Fibroblast of lung (primary cell): ENCODE results near the gene METTL16. TPM values are rescaled to one million over a fixed set of nuclear protein-coding genes. Genes with fewer than 3 reads are reported as not detected.
A peak's percentile ranks its signal among the peaks of the same experiment; 100 is the strongest.

Experiments used
- DNase-seq, 2 donors: peaks; one replicate each; pipeline versions ENCODE4 v3.0.0 to v3.0.0-alpha.2; 2010; ENCODE audit warnings: low read depth in 2 of 2
- H2AFZ ChIP-seq: 2 replicates; pipeline ENCODE4 v1.5.1; 2012; ENCODE audit warnings: low read length, control low read depth, inconsistent platforms
- H3K27ac ChIP-seq: 2 replicates; pipeline ENCODE4 v1.5.1; 2011; ENCODE audit warnings: low read length, control low read depth; ENCODE audit not compliant: insufficient read depth
- H3K27me3 ChIP-seq: 2 replicates; pipeline ENCODE4 v1.5.1; 2011; ENCODE audit warnings: mild to moderate bottlenecking, low read length; ENCODE audit not compliant: control insufficient read depth, insufficient read depth
- H3K36me3 ChIP-seq: 2 replicates; pipeline ENCODE4 v1.5.1; 2011; ENCODE audit warnings: low read length; ENCODE audit not compliant: control insufficient read depth, insufficient read depth
- H3K4me1 ChIP-seq: 2 replicates; pipeline ENCODE4 v1.5.1; 2011; ENCODE audit warnings: low read length; ENCODE audit not compliant: control insufficient read depth, insufficient read depth; ENCODE audit errors: extremely low read depth
- H3K4me2 ChIP-seq: 2 replicates; pipeline ENCODE4 v1.5.1; 2011; ENCODE audit warnings: low read length, control low read depth; ENCODE audit not compliant: insufficient read depth; ENCODE audit errors: extremely low read depth
- H3K4me3 ChIP-seq, 4 experiments: fragments of 200-600 bp in 1 of 4; sonication (generic) in 1 of 4; replicated peaks in 1 of 4; 2 replicates each; pipeline ENCODE4 v1.5.1; 2011 to 2016; ENCODE audit warnings: low read length in 4 of 4, low read depth in 3 of 4, mild to moderate bottlenecking in 3 of 4, control low read depth in 2 of 4, inconsistent platforms in 1 of 4, mixed read lengths in 1 of 4; ENCODE audit not compliant: insufficient read depth in 1 of 4; ENCODE audit errors: control extremely low read depth in 1 of 4
- H3K79me2 ChIP-seq: 2 replicates; pipeline ENCODE4 v1.5.1; 2012; ENCODE audit warnings: mild to moderate bottlenecking, low read length, inconsistent platforms; ENCODE audit not compliant: control insufficient read depth, insufficient read depth
- H3K9ac ChIP-seq: 2 replicates; pipeline ENCODE4 v1.5.1; 2011; ENCODE audit warnings: mild to moderate bottlenecking, low read length, control low read depth; ENCODE audit not compliant: insufficient read depth
- H3K9me3 ChIP-seq: 2 replicates; pipeline ENCODE4 v1.5.1; 2012; ENCODE audit warnings: low read depth, low read length; ENCODE audit not compliant: control insufficient read depth, insufficient read depth
- H4K20me1 ChIP-seq: 2 replicates; pipeline ENCODE4 v1.5.1; 2011; ENCODE audit warnings: low read length; ENCODE audit not compliant: control insufficient read depth, insufficient read depth; ENCODE audit errors: extremely low read depth
- EZH2 ChIP-seq: IDR thresholded peaks from 2 replicates; pipeline ENCODE4 v1.5.1; 2012; ENCODE audit warnings: low read length, control low read depth, mild to moderate bottlenecking; ENCODE audit errors: missing control alignments
- polyA plus RNA-seq, 2 donors: library from polyadenylated mRNA; depleted of rRNA in 1 of 2; stranded (reverse) in 1 of 2; unstranded in 1 of 2; fragments of >200 nt; gene quantifications; 2 replicates each; pipeline ENCODE4 v1.2.1, GENCODE V29; 2011 to 2012; ENCODE audit warnings: missing spikeins in 1 of 2
- total RNA-seq: library from RNA; depleted of rRNA; stranded (reverse); fragments of >200 nt; gene quantifications from 2 replicates; pipeline ENCODE4 v1.2.1, GENCODE V29; 2014
- TF ChIP-seq, protein P1 (sequence below), 2 donors: IDR thresholded peaks in 1 of 2; conservative IDR thresholded peaks in 1 of 2; 1 replicate in 1 of 2; 2 replicates in 1 of 2; pipeline ENCODE4 v1.5.1; 2011 to 2012; ENCODE audit warnings: low read length in 2 of 2, control low read depth in 1 of 2, inconsistent platforms in 1 of 2, low read depth in 1 of 2, mild to moderate bottlenecking in 1 of 2

METTL16 gene
- total and polyA plus RNA-seq, 2 donors (not counting 1 experiment from before 2014, with no cell fraction given) = 12.2 to 13.4 TPM

DNA sequence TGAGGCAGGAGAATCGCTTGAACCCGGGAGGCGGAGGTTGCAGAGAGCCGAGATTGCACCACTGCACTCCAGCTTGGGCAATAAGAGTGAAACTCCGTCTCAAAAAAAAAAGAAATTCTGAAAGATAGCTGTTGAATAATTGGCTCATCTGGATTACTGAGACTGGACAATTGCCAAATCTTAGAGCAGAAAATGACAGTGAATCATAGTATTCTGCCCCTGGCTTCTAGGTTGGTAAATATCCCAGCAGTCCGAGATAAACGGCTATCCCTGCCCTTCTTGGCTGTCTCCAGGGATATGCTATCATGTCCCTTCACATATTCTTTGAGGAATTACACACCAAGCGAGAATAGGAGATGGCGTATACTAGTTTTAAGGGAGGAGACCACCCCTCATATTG is 35.5 kb upstream of the METTL16 start:
- H3K27ac ChIP-seq = no peak overlapping the region
- no peaks in the 10 kb centered on the region for H3K79me2 ChIP-seq
- H3K36me3 ChIP-seq = no peaks in the 10 kb centered on the region
- H3K4me1 ChIP-seq = no peaks in the 10 kb centered on the region
- H3K9ac ChIP-seq = no peak overlapping the region
- peak; percentile 14 to 20 for DNase-seq
- no peak overlapping the region for H2AFZ ChIP-seq
- no peaks in the 10 kb centered on the region for H4K20me1 ChIP-seq
- no peak for TF ChIP-seq EZH2
- TF ChIP-seq, protein P1, sequence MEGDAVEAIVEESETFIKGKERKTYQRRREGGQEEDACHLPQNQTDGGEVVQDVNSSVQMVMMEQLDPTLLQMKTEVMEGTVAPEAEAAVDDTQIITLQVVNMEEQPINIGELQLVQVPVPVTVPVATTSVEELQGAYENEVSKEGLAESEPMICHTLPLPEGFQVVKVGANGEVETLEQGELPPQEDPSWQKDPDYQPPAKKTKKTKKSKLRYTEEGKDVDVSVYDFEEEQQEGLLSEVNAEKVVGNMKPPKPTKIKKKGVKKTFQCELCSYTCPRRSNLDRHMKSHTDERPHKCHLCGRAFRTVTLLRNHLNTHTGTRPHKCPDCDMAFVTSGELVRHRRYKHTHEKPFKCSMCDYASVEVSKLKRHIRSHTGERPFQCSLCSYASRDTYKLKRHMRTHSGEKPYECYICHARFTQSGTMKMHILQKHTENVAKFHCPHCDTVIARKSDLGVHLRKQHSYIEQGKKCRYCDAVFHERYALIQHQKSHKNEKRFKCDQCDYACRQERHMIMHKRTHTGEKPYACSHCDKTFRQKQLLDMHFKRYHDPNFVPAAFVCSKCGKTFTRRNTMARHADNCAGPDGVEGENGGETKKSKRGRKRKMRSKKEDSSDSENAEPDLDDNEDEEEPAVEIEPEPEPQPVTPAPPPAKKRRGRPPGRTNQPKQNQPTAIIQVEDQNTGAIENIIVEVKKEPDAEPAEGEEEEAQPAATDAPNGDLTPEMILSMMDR (conservative IDR thresholded peaks at IDR 0.05 in 1 of 2, IDR thresholded peaks at IDR 0.05 in 1 of 2; ENCODE audit: low read depth in 1 of 2, low read length in 2 of 2) = no peak
- peaks cover 3% of the 10 kb centered on the region for H3K27me3 ChIP-seq
- no peak overlapping the region for H3K4me3 ChIP-seq
- no peaks in the 10 kb centered on the region for H3K9me3 ChIP-seq
- H3K4me2 ChIP-seq = no peak overlapping the region

DNA sequence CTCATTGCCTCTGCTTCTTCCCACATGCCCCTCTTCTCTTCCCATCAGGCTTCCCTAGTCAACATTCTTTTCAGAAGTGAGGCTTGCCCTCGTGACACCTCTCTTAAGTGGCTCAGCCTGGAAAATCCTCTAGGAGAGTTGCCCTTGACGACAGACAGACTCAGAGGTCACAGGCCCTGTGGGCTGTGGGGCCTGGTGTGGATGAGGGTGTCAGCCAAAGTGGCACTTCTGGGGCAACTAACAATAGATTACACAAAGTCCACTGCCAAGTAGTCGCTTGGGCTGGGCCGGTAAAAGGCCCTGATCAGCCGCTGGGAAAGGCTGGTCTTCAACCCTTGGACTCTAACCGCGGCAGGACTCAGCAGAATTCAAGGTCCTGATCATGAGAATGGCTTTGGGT is 33.7 kb upstream of the METTL16 start:
- TF ChIP-seq EZH2 = no peak
- TF ChIP-seq, protein P1 (conservative IDR thresholded peaks at IDR 0.05 in 1 of 2, IDR thresholded peaks at IDR 0.05 in 1 of 2; ENCODE audit: low read depth in 1 of 2, low read length in 2 of 2) = no peak
- Histone ChIP-seq H3K27ac (no peak overlapping the region), H4K20me1 (no peaks in the 10 kb centered on the region), H2AFZ (no peak overlapping the region), H3K4me3 (no peak overlapping the region), H3K9me3 (no peaks in the 10 kb centered on the region), H3K27me3 (no peaks in the 10 kb centered on the region), H3K9ac (no peak overlapping the region), H3K4me2 (no peak overlapping the region), H3K36me3 (no peaks in the 10 kb centered on the region), H3K79me2 (no peaks in the 10 kb centered on the region), H3K4me1 (no peaks in the 10 kb centered on the region)
- DNase-seq = no peak

DNA sequence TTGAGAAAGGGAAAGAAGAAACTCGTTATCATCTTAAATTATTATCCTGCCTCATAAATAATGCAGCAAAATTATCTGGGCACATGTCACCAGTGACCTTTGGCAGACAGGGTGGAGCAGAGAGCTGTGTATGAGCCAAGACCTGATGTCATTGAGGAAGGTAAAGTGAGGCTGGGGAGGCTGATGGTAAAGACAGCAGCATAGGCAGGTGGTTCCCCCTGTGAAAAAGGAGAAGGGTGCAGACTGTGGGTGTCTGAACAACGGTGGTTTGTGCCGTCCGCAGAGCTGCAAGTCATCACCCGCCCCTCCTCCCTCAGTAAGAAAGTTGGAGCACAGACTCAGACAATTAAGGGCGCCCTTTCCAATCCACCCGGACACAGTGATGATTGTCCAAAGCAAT is 30.8 kb upstream of the METTL16 start:
- no peaks in the 10 kb centered on the region for H3K27me3 ChIP-seq
- H3K79me2 ChIP-seq = no peaks in the 10 kb centered on the region
- H2AFZ ChIP-seq = no peak overlapping the region
- no peaks in the 10 kb centered on the region for H3K4me1 ChIP-seq
- H3K36me3 ChIP-seq = no peaks in the 10 kb centered on the region
- no peak for TF ChIP-seq EZH2
- TF ChIP-seq, protein P1 (conservative IDR thresholded peaks at IDR 0.05 in 1 of 2, IDR thresholded peaks at IDR 0.05 in 1 of 2; ENCODE audit: low read depth in 1 of 2, low read length in 2 of 2) = no peak
- no peak overlapping the region for H3K9ac ChIP-seq
- no peak overlapping the region for H3K4me3 ChIP-seq
- no peak overlapping the region for H3K27ac ChIP-seq
- no peaks in the 10 kb centered on the region for H3K9me3 ChIP-seq
- no peak for DNase-seq
- no peaks in the 10 kb centered on the region for H4K20me1 ChIP-seq
- H3K4me2 ChIP-seq = no peak overlapping the region
